Right forelimb (tissue), 1 donor: ENCODE measurements around the gene FLNB.

ENCODE experiments used
- DNase-seq: peaks from one replicate; pipeline ENCODE4 v3.0.0-alpha.2; 2018

The FLNB gene

GRCh38 chr3:58084788-58085543 lies 76.7 kb downstream of the FLNB start:
- DNase-seq, result no peak

DNA sequence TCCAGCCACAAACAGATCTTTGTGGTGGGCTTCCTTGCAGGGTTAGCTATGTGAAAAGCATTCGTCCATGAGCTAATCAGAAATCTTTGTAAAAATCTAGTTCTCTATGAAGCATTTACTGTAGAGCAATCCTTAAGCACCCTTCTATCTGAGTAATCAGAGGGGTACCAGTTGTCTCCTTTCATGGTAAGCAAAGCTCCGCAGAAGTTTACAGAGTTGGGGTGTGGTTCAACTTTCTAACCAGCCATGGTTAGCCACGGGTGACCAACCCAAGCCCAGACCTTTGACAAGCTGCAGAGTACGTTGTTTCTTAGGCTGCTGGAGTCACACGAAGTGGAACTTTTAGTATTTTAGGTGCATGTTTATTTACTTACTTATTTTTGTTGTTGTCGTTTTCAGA lies 77.4 kb downstream of the FLNB start:
- DNase-seq, result no peak

GRCh38 chr3:58088501-58088900 lies 80.3 kb downstream of the FLNB start:
- no peak for DNase-seq

DNA sequence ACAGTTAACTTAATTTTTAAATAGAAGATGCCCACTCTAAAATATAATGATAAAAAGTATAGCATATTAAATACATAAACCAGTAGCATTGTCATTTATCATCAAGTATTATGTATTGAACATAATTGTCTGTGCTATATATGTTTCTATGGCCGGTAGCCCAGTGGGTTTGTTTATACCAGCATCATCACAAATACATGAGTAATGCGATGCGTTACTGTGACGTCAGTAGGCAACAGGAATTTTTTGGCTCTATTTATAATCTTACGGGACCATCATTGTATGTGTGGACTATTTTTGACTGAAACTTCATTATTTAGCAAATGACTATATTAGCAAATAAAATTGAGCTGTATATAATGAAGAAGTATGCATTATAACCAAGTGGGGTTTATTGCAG lies 82.1 kb downstream of the FLNB start:
- no peak for DNase-seq

DNA sequence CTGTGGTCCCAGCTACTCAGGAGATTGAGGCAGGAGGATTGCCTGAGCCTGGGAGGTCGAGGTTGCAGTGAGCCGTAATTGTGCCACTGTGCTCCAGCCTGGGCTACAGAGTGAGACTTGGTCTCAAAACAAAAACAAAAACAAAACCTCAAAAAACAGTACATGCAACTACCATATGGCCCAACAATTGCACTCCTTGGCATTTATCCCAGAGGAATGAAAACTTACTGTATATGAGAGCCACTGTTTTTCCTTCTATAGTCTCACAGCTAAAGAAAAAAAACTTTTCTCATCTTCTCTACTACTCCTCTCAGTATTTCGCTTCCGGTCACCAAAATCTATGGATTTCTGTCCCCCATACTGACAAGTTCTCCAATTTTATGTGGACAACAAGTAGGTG lies 84.3 kb downstream of the FLNB start:
- no peak for DNase-seq

GRCh38 chr3:58093574-58094195 lies 85.5 kb downstream of the FLNB start:
- no peak for DNase-seq

DNA sequence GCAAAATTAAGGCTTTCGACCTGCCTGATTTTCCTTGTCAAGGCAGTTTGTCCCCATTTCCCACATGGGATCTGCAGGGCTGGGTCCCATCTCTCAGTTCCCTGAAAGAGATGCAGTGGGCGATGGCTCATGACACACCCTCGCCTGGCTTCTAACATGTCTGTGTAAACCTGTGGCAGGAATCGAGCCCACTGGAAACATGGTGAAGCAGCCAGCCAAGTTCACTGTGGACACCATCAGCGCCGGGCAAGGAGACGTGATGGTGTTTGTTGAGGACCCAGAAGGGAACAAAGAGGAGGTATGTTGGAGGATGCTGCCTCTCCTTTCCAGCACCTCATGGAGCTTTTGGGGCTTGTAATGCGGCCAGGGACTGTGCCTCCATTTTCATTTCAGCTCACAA lies 86.4 kb downstream of the FLNB start:
- DNase-seq, result no peak

GRCh38 chr3:58095603-58096138 lies 87.4 kb downstream of the FLNB start:
- no peak for DNase-seq

DNA sequence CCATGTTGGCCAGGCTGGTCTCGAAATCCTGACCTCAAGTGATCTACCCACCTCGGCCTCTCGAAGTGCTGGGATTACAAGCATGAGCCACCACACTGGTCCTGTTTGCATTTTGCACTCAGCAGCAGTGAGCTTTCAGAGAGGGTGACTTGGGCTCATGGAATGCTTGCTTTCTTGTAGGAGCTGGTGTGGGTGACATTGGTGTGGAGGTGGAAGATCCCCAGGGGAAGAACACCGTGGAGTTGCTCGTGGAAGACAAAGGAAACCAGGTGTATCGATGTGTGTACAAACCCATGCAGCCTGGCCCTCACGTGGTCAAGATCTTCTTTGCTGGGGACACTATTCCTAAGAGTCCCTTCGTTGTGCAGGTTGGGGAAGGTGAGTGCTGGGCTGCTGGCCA lies 90.3 kb downstream of the FLNB start:
- DNase-seq, result no peak

- no peak for DNase-seq
Measured at GRCh38 chr3:58099865-58100264, 91.6 kb downstream of the FLNB start.

GRCh38 chr3:58101499-58102389 lies 93.5 kb downstream of the FLNB start:
- DNase-seq, result no peak

DNA sequence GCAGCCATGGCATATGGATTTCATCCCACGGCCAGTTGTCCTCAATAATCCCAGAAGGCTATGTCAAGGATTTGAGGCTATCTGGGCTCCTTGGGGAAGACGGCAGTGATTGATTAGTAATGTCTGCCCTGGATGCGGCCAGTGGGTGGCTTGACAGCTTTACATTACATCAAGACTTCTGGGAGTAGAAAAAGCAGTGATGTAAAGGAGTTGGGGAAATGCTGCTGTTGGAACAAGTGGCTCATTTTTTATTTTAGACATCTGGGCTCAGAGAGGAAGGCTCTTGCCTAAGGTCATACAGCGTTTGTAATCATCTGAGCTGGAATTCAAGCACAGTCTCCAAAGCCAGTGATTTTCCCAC lies 94.1 kb downstream of the FLNB start:
- no peak for DNase-seq

DNA sequence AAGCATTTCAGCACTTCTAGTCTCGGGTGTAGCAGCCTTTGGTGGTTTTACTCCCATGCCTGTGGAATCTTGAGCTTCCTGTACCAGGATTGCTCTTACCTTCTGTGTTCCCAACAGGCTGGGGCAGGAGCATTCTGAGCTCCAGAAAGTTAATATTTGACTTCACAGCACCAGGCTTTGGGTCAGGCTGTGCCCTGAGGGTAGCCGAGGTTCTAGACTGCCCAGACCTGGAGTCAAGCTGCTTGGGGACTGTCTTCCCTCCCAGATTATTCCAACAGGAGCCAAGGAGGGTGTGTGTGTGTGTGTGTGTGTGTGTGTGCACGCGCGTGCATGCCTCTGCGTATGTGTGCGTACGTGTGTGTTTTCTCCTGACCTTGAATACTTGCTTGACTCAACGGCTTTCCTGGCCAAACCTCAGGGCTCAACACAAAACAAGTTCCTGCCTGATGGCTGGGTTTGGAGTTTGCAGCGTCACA lies 94.8 kb downstream of the FLNB start:
- DNase-seq, result no peak

- DNase-seq, result no peak
Measured at GRCh38 chr3:58104151-58104550, 95.9 kb downstream of the FLNB start.

DNA sequence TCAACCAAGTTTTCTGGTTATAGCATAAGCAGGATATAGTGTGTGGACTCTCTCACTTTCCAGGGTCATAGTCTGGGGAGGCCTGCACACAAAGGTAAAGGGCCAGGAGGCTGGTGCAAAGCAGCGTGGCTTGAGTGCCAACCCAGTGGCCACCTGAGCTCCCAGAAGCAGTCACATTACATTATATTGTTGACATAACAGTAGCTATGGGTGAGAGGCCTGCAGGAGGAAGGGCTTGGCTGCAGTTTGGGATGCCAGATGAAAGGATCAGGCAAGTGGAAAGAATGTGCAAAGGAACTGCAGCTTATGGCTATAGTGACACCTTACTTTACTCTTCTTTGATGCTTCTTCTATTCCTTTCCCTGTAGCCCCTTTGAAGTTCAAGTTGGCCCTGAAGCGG lies 96.5 kb downstream of the FLNB start:
- DNase-seq, result no peak

GRCh38 chr3:58105196-58105595 lies 97.0 kb downstream of the FLNB start:
- DNase-seq, result no peak

DNA sequence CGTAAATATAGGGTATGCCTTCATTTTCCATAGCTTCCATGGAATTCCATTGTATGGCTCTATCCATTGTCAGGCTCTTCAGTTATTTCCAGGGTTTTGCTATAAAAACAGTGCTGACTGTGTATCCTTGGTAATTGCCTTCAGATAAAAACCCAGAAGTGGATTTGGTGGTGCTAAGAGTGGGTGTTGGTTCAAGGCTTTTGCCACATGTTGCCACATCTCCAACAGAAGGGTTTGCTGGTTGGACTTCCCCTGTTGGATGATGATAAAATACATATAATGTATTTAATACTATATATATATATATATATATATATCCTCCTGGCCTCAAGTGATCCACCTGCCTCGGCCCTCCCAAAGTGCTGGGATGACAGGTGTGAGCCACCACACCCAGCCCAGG lies 97.8 kb downstream of the FLNB start:
- DNase-seq, result no peak

GRCh38 chr3:58106640-58107039 lies 98.4 kb downstream of the FLNB start:
- DNase-seq, result no peak

DNA sequence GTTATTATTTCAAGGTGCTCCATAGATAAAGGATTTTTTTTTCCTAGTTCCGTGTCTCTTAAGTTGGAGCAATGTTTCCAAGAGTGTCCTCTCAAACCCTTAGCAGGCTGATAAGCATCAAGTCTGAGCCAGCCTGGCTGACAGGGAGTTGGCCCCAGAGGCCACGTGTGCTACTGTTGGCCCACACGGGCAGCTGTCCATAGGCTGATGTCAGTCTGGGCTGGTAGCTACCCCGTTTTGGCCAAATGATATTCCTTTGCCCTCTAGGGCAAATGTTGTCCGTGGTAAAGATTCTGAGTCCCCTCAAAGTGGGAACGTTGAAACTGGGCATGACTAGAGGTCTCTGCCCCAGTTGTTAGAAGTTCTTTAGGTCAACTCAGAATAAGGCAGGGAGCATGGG lies 99.4 kb downstream of the FLNB start:
- DNase-seq, result no peak

DNA sequence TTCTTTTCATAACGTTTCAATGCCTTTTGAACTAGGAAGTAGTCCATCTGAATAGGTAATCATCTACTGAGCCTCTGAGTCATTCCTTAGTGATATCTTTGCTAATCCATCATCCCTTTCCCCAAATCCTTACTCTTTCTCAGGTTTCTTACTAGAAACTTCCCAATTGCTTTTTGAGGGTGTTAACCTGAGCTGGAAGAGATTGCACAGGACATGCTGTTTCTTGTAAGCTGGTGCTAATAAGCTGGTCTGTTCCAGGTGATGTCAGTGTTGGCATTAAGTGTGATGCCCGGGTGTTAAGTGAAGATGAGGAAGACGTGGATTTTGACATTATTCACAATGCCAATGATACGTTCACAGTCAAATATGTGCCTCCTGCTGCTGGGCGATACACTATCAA lies 101.5 kb downstream of the FLNB start:
- DNase-seq, result no peak

GRCh38 chr3:58111513-58112184 lies 103.4 kb downstream of the FLNB start:
- no peak for DNase-seq

- no peak for DNase-seq
Measured at GRCh38 chr3:58112185-58112535, 103.9 kb downstream of the FLNB start.

- no peak for DNase-seq
Measured at GRCh38 chr3:58115175-58115574, 107.0 kb downstream of the FLNB start.
